HG03442 (cell line): ENCODE data around the gene HSPA12A.

Experiments used
- ATAC-seq: cut with Tn5 transposase; IDR thresholded peaks from one replicate; pipeline ENCODE4 v1.9.1; 2021; ENCODE audit warnings: mild to moderate bottlenecking, moderate library complexity; ENCODE audit not compliant: unreplicated experiment

HSPA12A gene

DNA sequence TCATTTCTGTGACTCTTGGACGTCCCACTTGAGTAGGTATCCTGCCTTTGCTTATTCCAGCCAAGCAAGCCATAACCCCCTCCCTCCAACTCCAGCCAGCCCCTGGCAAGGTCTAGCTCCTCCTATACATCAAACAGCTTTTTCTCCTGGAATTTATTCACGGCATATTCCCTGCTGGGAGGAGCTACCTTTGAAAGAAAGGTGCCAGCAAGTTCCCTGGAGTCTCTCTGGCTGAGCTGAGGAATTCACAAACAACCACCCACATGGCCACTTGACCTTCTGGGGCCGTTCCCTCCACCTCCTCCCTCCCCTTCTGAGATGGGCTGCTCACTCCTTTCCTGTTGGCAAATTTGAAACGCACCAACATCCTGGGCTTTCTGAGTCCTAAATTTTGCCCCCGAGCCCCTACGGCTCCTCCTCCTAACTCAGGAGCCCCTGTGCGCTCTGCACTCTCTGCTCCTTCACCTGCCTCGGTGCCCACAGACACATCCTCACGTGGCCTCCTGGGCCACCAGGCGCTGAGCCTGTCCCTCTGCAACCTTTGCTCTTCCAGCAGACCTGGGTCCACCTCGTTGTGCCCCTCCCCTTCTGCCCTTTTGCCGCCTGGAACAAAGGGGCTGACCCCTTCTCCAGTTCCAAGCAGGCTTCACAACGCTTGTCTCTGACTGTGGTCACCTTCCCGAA is 48.0 kb downstream of the HSPA12A start:
- no peak for ATAC-seq

DNA sequence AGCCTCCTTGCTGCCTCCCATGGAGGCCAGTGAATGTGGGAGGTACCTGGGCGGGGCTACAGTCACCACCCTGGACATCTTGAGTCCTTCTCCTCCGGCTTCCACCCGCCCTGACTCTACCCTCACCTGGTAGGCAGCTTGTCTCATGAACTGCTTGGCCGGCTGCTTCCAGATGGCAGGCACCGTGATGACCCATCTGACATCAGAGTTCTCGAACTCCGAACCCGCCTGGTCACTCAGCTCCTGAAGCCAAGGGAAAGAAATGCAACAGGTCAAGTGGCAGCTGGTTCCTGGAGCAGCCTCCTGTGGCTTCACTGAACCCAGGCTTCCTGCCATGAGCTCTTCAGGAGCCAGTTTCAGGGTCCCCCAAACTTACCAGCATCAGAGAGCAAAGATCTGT is 50.1 kb downstream of the HSPA12A start:
- no peak for ATAC-seq

DNA sequence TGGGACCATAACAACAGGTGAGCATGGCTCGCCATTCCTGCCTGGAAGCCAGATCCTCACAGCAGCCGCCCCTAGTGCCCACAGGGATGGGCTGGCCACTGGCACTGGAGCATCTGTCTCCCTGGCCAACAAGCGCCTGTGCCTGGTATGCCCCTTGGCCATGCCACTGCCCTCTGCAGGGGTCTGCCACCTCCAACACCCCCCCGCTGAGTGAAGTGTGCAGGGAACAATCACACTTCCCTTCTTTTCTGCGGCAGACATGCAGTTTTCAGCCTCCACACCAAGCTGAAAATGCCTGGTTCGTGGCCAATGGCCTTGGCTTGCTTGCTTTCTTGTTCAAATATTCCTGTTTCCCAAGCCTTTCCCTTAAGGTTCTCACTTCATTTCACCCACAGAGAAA is 50.7 kb downstream of the HSPA12A start:
- no peak for ATAC-seq

DNA sequence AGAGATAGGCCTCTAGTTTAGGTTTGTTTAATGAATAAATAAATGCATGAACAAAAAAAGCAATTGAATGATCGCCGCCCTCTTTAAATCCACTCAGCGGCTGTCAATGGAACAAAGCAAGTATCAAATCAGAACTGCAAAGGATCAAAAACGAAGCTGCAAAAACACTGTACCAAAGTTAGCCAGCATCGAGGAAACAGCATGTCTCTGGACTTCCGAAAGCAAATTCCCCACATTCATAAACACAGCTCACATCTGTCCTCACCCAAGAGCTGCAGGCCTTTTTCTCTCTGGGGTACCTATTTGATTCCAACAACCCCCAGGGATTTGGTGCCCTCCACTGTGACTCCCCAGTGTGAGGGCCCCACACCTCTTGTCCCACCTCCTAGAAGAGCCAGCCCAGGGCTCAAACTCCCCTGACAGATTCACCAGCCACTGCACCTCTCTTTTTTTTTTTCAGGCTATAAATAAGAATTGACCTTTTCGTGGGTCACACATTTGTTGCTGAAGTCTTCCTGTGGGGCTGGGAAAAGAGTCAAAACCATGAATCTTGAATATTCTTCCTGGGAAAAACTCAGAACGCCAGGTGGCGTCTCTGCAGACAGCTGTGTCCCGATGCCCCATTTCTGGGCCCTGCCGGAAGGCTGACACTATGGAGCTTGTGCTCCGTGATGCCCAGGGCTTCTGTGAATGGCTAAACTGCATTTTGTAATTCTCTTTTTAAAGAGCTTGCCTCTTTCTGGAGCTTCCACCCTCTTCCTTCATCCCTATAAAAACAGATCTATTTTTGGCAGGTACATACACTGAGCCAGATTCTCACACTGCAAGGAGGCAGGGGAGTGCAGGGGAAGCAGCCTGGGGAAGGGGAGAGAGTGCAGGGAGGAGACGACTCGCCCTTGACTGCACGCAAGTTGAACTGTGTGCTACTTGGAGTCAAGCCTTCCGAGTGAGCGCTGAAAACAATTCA is 51.7 kb downstream of the HSPA12A start:
- ATAC-seq = no peak

DNA sequence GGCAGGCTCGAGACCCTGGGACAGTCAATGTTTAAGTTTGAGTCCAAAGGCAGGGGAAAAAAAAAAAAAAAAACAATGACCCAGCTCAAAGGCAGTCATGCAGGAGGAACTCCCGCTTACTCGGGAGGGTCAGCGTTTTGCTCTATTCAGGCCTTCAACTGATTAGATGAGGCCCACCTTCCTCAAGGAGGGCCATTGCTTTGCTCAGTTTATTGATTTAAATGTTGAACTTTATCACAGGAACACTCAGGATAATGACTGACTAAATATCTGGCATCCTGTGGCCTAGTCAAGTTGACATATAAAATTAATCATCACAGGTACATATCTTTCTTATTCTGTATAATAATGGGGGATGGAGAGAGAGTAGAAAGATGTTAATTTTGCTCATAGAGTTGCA is 52.6 kb downstream of the HSPA12A start:
- no peak for ATAC-seq

DNA sequence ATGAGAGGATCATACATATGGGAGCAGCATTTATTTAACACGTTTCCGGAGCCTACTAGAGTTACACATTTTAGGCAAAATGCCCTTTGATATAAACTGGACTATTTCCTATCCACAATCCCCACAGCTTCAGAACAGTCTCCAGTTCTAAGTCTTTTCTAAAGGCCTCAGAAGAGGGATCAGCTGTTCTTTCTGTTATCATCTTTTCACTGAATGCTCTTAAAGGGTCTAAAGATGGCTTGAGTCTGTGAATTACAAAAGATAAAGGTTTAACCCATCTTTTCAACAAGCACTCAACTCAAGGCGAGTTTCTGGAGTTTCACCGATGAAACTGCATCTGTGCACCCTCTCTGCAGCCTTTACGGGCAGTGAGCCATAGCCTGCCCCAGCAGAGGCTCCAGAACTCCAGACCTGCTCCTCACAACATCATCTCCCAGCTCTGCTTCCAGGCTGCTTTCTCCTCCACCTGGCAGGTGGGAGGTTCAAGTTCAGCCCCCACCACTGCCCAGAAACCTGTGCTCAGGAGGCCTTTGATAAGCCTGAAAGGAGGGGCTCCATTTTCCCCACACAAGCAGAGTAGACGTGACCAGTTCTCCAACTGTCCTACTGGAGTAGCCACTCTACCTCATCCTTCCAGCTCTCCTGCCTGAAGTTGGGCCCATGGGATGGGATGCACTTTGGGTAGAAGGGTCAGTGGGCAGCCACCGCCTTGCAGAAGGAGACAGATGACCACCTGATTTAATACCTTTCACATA is 53.4 kb downstream of the HSPA12A start:
- no peak for ATAC-seq

DNA sequence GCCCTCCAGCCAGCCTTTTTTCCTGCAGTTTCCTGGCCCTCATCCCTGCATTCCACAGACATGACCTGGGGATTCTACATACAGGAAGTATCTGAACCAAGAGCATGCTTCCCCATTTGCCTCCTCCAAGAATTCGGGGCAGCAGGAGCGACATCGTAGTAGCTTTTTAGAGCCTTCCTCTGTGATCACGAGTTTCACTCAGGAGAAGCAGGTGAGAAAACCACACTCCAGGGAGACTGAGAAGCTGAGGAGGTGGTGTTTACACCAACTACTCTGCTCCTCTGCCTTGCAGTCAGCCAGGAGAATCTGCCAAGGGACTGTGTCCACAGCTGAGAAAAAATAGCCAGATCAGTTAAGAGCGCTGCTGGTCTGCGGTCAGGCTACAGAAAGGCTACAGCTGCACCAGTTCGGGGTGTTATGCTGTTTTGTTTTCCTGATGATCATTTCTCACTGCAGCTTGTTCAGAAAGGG is 54.1 kb downstream of the HSPA12A start:
- ATAC-seq = no peak

DNA sequence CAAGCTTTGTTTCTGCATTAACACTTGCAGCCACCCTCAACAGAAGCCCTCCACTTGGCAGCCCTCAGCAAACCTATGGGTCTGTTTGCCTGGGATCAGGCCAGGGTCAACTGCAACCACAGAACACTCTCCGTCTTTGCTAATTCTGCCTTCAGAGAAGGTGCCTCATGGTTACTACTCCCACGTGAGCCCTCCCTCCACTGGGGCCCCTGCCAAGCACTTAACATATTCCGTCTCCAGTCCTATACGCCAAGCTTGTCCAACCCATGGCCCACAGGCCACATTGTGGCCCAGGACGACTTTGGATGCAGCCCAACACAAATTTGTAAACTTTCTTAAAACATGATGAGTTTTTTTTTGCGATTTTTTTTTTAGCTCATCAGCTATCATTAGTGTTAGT is 54.7 kb downstream of the HSPA12A start:
- ATAC-seq = no peak

DNA sequence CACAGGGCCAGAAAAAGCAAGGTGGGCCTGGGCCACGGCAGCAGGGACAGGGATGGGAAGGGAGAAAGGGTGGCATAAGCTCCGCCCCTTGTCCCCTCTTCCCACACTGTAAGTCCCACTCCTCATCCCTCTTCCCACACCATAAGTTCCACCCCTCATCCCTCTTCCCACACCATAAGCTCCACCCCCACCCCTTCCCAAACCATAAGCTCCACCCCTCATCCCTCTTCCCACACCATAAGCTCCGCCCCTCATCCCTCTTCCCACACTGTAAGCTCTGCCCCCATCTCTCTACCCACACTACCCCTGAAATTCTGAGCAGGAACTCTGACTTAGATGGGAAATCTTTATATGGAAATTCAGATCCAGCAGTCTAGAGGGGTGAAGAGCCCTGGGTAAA is 55.7 kb downstream of the HSPA12A start:
- ATAC-seq = no peak

DNA sequence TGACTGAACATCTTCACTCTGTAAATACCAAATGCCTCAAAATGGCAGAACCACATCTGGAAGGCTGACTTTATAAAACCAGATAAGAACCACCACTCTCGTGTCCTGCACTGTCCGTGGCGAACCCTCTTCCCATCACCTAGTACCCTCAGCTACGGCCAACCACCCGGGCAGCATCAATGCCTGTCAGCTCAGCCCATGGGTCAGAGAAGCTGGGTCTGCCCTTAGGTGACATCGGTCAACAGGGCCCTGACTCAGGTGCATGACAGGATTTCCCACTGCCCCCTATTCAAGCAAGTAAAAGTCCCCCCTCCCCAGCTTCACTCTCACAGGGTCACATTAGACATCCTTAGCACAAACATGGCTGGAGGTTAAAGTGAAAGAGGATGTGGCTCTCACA is 56.6 kb downstream of the HSPA12A start:
- no peak for ATAC-seq

DNA sequence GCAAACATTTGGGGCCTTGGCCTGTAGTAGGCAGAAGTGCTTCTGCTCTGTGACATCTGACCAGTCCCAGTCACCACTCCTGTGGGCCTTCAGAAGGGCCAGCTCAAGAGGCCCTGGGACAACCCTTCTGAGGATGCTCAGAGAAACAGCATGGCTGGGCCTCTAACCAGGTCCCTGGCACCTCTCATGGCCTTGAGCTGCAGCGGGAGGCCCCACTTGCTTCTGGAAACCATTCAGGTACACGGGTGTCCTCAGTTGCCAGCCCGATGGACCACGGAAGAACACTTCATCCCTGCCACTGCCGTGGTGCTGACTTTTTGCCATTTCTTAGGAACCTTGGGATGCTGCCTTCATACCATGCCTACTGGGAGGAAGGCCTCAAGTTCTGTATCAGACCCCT is 57.6 kb downstream of the HSPA12A start:
- ATAC-seq = no peak

DNA sequence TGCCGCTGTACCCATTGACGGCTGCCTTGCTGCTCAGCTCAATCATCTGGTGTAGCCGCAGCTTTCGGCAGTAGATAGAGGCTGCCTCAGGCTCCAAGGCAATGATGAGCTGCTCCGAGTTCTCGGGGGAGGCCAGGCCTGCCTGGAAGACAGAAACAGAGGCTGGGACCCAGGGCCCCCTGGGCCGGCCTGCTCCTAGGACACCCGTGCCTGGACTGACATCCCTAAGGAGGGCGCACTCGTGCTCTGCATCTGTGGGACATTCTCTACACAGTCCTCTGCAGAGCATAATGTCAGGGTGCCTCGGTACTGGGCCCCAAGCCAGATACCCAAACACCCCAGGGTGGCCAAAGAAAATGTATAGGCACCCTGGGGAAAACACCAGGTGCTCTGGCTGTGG is 58.5 kb downstream of the HSPA12A start:
- ATAC-seq = no peak

DNA sequence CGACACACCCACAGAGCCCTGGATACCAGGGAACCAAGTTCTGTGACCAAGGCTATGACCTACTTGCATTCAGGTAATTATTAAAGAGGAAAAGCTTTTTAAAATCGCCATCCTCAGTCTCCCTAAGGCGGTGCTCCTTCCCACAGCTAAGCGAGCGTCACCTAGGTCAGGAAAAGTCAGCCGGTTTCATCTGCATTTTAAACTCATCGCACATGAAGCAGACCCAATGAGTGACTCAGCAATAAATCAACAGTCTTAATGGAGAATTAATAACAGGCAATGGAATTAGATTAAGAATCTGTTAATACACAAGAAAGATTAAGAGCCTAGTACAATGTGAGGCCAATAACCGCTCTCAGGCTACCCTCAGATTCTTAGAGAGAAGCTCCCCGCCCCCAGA is 59.2 kb downstream of the HSPA12A start:
- no peak for ATAC-seq

DNA sequence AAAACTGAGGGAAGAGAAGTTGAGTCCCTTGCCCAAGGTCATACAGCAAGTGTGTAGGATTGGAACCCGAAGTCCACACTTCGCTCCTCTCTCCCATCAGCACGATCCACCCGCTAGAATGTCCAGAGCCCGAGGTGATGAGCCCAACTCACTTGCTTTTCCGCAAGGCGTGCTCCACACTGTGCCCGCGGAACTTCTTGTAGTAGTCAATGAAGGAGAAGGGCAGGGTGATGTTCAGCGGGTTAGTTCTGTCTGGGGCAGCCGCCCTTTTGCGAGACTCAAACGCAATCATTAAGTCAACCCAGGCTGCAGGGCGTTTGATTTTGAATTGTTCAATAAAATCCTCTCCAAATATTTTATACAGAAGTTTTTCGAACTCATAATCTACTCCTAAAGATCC is 63.0 kb downstream of the HSPA12A start:
- ATAC-seq = no peak

DNA sequence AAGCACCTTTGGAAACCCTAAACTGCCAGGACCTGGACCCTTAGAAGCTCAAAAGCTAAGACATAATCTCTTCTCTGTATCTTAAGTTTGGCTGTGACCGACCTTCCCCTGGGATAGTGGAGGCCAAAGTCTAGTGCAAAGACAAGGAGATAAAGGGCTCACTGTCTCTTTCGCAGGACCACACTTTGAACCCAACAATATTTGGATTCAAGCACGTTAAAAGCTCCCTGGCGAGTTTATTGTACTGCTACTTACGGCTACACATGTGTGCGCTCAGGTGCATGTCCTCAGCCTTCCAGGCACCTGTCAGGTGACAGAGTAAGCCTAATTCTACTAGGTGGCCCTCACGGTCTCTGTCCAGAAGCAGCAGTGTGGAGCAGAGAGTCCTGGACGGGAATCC is 65.7 kb downstream of the HSPA12A start:
- ATAC-seq = no peak

DNA sequence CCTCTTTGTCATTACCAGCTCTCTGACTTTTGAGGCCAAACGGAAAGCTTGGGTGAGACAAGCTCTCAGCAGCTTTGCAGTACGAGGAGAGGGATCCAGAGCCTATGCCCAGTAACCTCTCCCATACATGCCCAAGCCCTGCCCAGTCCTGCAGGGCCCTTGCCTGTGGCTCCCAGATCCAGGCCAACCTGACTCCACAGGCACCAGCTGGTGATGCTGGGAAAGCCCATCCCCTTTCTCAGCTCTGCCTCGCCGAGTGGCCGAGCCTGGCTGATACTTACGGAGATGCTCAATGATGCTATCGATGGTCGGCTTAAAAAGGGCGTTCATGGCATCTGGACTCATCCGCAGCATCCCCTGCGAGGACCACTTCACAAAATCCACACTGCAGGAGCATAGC is 66.2 kb downstream of the HSPA12A start:
- ATAC-seq = no peak

DNA sequence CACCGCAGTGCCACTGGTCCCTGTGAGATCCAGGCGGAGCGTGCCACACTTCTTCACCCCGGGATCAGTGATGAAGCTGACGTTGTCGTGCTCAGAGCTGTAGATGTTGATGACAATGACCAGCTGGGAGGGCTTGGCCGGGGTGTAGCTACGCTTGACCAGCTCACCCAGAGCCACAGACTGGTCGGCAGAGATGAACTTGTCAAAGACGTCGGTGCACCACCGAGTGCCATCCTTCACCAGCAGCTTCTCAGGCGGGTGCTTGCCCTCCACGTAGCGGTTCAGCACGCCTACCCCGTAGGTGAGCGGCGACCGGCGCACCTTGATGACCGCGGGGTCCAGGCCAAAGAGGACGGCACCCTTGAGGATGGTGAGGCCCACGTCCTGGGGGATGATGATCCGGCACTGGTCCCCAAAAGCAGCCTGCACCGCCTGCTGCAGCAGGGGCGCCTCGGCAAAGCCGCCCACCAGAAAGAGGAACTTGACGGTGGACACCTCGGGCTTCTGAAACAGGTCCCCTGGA is 67.4 kb downstream of the HSPA12A start:
- ATAC-seq = no peak

DNA sequence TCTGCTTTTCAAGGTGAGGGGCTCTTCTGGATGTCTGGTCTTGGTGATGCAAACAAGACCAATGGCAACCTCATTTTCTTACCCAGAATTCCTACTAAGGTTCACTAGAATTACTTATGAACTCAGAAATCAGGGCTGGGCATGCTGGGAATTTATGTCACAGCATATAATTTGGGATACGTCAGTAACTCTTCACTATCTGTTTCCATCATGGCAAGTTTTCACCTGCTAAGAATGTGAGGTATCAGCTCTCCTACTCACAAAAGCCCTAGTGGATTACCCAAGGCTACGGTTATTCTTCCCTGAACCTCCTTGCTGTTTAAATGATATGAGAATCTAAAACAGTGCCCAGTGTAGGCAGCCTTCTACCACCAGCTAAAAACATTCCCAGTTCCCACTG is 68.5 kb downstream of the HSPA12A start:
- no peak for ATAC-seq

DNA sequence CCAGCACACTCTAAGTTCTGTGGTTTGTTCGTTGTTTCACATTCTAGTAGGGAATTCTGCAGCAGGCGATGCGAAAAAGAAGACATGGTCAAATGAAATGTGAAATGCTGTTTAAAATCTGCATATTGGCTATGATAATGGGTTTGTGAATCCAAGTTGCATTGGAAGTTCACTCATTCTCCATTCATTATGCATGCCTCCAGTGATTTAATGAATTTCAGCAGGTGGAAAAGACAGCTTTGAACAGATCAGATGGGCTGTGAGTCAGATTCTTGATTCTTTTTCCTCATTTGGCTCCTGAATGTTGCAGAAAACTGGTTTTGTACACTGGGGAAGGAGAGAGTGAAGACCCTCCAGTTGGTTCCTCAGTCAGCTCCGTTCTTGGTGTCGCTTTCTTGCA is 69.5 kb downstream of the HSPA12A start:
- no peak for ATAC-seq

DNA sequence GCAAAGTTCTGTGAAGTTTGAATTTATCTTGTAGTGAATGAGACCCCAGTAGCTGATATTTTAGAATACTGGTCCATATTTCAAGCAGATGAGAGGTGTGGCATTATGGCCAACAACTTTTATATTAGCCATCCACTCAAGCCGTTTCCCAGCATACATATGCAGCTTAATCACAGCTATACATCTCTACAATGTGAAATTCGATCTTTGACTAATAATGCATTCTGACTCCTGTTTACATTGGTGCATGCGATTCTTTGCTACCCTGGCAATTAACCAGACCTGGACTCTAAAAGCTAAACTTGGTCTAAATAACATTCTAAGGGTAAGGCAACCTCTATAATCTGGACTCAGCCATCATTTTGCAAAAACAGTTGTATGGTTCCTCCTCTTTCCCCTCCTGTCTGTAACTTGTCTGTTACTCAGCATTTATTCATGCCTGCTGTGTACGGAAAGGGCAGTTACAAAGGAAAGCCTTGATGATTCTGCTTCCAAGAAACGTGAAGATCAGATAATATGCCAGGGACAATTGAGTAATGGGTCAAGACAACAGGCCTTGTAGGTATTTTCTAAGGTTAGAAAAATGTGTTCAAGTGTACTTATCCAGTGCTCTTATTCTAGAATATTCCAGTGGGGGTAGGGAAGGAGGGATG is 71.0 kb downstream of the HSPA12A start:
- no peak for ATAC-seq

DNA sequence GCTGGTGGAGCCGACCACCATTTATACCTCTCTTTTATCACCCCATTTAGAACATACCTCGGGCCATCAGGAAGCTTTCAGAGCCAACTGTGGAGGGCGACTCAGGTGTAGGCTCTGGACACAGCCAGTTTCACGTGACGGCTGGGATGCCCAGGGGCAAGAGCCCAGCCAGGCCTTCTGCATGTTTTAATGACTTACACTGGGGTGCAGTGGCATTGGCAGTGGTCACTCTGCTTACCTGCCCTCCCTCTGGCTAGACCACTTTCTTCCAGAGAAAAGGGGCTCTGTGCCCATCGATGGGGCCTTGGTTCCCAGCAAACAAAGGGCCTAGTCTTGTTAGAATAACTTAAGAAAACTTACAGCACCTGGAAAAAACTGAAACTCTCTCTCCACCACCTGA is 71.7 kb downstream of the HSPA12A start:
- no peak for ATAC-seq
